ENCODE results near the gene ZNF776. TPM values are rescaled to one million over a fixed set of nuclear protein-coding genes. Genes with fewer than 3 reads are reported as not detected.

The ZNF776 gene
- total RNA-seq, 1 donor from 2014 or later = 9.9 TPM

DNA sequence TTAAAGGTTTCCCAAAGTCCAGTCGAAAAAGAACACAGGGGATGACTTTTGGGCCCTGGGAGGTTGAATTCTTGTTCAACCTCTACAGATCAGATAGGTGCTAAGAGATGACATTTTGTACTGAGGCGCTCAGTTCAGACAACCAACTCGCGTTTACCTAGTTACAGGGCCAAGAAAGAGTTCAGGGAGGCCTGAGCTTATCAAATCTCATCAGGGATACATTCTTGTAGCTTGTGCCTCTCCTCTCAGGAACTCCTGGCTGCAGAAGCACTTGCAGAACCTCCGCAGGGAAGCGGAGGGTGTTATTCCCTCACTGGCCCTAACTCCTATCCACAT is 825 bp downstream of the ZNF776 start:
- Histone ChIP-seq H3K36me3 (ENCODE audit: control insufficient read depth, insufficient read depth, low read length) (peaks cover 4% of the 10 kb centered on the region), H3K27me3 (ENCODE audit: control insufficient read depth, insufficient read depth, low read length) (no peaks in the 10 kb centered on the region), H3K4me3 (ENCODE audit: low read depth, low read length) (peak overlapping the region; percentile 89)
- no peak for DNase-seq (ENCODE audit: low read depth)
- TF ChIP-seq, protein P1, sequence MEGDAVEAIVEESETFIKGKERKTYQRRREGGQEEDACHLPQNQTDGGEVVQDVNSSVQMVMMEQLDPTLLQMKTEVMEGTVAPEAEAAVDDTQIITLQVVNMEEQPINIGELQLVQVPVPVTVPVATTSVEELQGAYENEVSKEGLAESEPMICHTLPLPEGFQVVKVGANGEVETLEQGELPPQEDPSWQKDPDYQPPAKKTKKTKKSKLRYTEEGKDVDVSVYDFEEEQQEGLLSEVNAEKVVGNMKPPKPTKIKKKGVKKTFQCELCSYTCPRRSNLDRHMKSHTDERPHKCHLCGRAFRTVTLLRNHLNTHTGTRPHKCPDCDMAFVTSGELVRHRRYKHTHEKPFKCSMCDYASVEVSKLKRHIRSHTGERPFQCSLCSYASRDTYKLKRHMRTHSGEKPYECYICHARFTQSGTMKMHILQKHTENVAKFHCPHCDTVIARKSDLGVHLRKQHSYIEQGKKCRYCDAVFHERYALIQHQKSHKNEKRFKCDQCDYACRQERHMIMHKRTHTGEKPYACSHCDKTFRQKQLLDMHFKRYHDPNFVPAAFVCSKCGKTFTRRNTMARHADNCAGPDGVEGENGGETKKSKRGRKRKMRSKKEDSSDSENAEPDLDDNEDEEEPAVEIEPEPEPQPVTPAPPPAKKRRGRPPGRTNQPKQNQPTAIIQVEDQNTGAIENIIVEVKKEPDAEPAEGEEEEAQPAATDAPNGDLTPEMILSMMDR (IDR thresholded peaks at IDR 0.05; ENCODE audit: insufficient read depth, low read length, poor library complexity, severe bottlenecking) = no peak

DNA sequence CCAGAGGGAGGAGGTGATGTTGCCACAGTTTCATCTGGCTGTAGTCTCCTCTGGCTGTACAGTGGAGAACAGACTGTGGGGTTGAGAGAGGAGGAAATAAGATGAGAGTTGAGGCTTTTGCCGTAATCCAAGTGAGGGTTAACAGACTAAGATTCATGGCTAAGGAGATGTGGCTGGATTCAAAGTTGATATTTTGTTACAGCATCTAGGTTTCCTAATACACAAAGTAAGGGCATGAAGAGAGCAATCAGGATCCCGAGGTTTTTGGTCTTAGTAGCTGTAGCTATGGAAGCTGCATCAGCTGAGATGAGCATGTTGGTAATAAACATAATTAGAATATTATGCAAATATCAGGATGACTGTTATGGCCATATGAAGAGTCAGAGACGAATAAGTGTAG is 1.4 kb downstream of the ZNF776 start:
- Histone ChIP-seq H3K27me3 (ENCODE audit: control insufficient read depth, insufficient read depth, low read length) (no peaks in the 10 kb centered on the region), H3K4me3 (ENCODE audit: low read depth, low read length) (no peak overlapping the region), H3K36me3 (ENCODE audit: control insufficient read depth, insufficient read depth, low read length) (peaks cover 9% of the 10 kb centered on the region)
- DNase-seq (ENCODE audit: low read depth) = no peak
- TF ChIP-seq, protein P1 (IDR thresholded peaks at IDR 0.05; ENCODE audit: insufficient read depth, low read length, poor library complexity, severe bottlenecking) = no peak

- no peak overlapping the region for H3K4me3 ChIP-seq (ENCODE audit: low read depth, low read length)
- no peaks in the 10 kb centered on the region for H3K27me3 ChIP-seq (ENCODE audit: control insufficient read depth, insufficient read depth, low read length)
- TF ChIP-seq, protein P1 (IDR thresholded peaks at IDR 0.05; ENCODE audit: insufficient read depth, low read length, poor library complexity, severe bottlenecking) = no peak
- H3K36me3 ChIP-seq (ENCODE audit: control insufficient read depth, insufficient read depth, low read length) = peaks cover 12% of the 10 kb centered on the region
- DNase-seq (ENCODE audit: low read depth) = no peak
Measured at GRCh38 chr19:57754091-57754673, 7.6 kb downstream of the ZNF776 start.

- no peak for DNase-seq (ENCODE audit: low read depth)
- no peaks in the 10 kb centered on the region for H3K27me3 ChIP-seq (ENCODE audit: control insufficient read depth, insufficient read depth, low read length)
- TF ChIP-seq, protein P1 (IDR thresholded peaks at IDR 0.05; ENCODE audit: insufficient read depth, low read length, poor library complexity, severe bottlenecking) = no peak
- H3K36me3 ChIP-seq (ENCODE audit: control insufficient read depth, insufficient read depth, low read length) = peaks cover 15% of the 10 kb centered on the region
- no peak overlapping the region for H3K4me3 ChIP-seq (ENCODE audit: low read depth, low read length)
Measured at GRCh38 chr19:57755031-57755430, 8.4 kb downstream of the ZNF776 start.

DNA sequence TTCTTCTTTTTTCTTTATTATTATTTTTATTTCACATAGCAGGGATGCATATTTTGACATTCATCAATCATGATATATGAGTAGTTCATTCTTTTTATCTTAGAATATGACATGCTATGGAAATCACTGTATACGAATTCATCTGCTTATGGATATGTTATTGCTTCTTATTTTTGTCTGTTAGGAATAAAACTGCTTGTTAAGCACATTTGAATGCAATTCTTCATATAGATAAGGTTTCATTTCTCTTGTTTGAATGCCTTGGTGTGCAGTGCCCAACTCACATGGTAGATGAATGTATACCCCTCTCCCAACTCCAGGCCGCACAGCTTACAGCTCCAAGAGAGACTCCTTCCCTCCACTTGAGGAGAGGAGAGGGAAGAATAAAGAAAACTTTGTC is 11.3 kb downstream of the ZNF776 start:
- no peak overlapping the region for H3K4me3 ChIP-seq (ENCODE audit: low read depth, low read length)
- TF ChIP-seq, protein P1 (IDR thresholded peaks at IDR 0.05; ENCODE audit: insufficient read depth, low read length, poor library complexity, severe bottlenecking) = no peak
- no peaks in the 10 kb centered on the region for H3K27me3 ChIP-seq (ENCODE audit: control insufficient read depth, insufficient read depth, low read length)
- no peak for DNase-seq (ENCODE audit: low read depth)
- peaks cover 8% of the 10 kb centered on the region for H3K36me3 ChIP-seq (ENCODE audit: control insufficient read depth, insufficient read depth, low read length)

GRCh38 chr19:57759096-57759495 is 12.5 kb downstream of the ZNF776 start:
- Histone ChIP-seq H3K27me3 (ENCODE audit: control insufficient read depth, insufficient read depth, low read length) (no peaks in the 10 kb centered on the region), H3K4me3 (ENCODE audit: low read depth, low read length) (no peak overlapping the region), H3K36me3 (ENCODE audit: control insufficient read depth, insufficient read depth, low read length) (peaks cover 4% of the 10 kb centered on the region)
- no peak for DNase-seq (ENCODE audit: low read depth)
- TF ChIP-seq, protein P1 (IDR thresholded peaks at IDR 0.05; ENCODE audit: insufficient read depth, low read length, poor library complexity, severe bottlenecking) = no peak

All from kidney epithelial cell (primary cell).